ENCODE results near the gene NCOA1.
A peak's percentile ranks its signal among the peaks of the same experiment; 100 is the strongest.
"Not testable (repeated sequence)": the region's sequence is repeated elsewhere in the genome, so short reads cannot be mapped to it uniquely, and the experiment has no call there.

Gene NCOA1

GRCh38 chr2:24490690-24491541 lies at the start of gene NCOA1:
Gene NCOA1, plus strand, starts transcription at chr2:24491254. Its CDS starts 167,424 bp downstream, at chr2:24658678.
- peak; percentile 93 for DNase-seq (ENCODE audit: low read depth, low spot score)

GRCh38 chr2:24448797-24449196 lies 42.3 kb upstream of the NCOA1 start:
- no peak for DNase-seq (ENCODE audit: low read depth, low spot score)

GRCh38 chr2:24449344-24449743 lies 41.7 kb upstream of the NCOA1 start:
- no peak for DNase-seq (ENCODE audit: low read depth, low spot score)

- DNase-seq (ENCODE audit: low read depth, low spot score): no peak
These were observed 39.1 kb upstream of the NCOA1 start for GRCh38 chr2:24451805-24452501.

- no peak for DNase-seq (ENCODE audit: low read depth, low spot score)
These were observed 38.6 kb upstream of the NCOA1 start for GRCh38 chr2:24452502-24452885.

- DNase-seq (ENCODE audit: low read depth, low spot score): no peak
These were observed 37.5 kb upstream of the NCOA1 start for GRCh38 chr2:24453379-24454073.

GRCh38 chr2:24454294-24454693 lies 36.8 kb upstream of the NCOA1 start:
- DNase-seq (ENCODE audit: low read depth, low spot score): no peak

GRCh38 chr2:24456599-24457556 lies 34.2 kb upstream of the NCOA1 start:
- DNase-seq (ENCODE audit: low read depth, low spot score): no peak

GRCh38 chr2:24457696-24458386 lies 33.2 kb upstream of the NCOA1 start:
- no peak for DNase-seq (ENCODE audit: low read depth, low spot score)

- no peak for DNase-seq (ENCODE audit: low read depth, low spot score)
These were observed 31.6 kb upstream of the NCOA1 start for GRCh38 chr2:24459224-24460161.

GRCh38 chr2:24461685-24462084 lies 29.4 kb upstream of the NCOA1 start:
- no peak for DNase-seq (ENCODE audit: low read depth, low spot score)

GRCh38 chr2:24463271-24463670 lies 27.8 kb upstream of the NCOA1 start:
- DNase-seq (ENCODE audit: low read depth, low spot score): no peak

GRCh38 chr2:24466871-24467870 lies 23.9 kb upstream of the NCOA1 start:
- DNase-seq (ENCODE audit: low read depth, low spot score): peak; percentile 58

GRCh38 chr2:24468453-24468852 lies 22.6 kb upstream of the NCOA1 start:
- not testable (repeated sequence) for DNase-seq (ENCODE audit: low read depth, low spot score)

GRCh38 chr2:24469148-24469650 lies 21.9 kb upstream of the NCOA1 start:
- no peak for DNase-seq (ENCODE audit: low read depth, low spot score)

- DNase-seq (ENCODE audit: low read depth, low spot score): no peak
These were observed 19.4 kb upstream of the NCOA1 start for GRCh38 chr2:24471662-24472061.

- no peak for DNase-seq (ENCODE audit: low read depth, low spot score)
These were observed 18.6 kb upstream of the NCOA1 start for GRCh38 chr2:24472416-24472815.

- no peak for DNase-seq (ENCODE audit: low read depth, low spot score)
These were observed 17.4 kb upstream of the NCOA1 start for GRCh38 chr2:24473626-24474025.

Measured in ELF-1 (cell line).